GM21619 (cell line): ENCODE results near the gene SH3D19.
"Not testable (repeated sequence)": the region's sequence is repeated elsewhere in the genome, so short reads cannot be mapped to it uniquely, and the experiment has no call there.

Source experiments
- ATAC-seq: cut with Tn5 transposase; IDR thresholded peaks from one replicate; pipeline ENCODE4 v1.9.1; 2021; ENCODE audit not compliant: unreplicated experiment

The SH3D19 gene

DNA sequence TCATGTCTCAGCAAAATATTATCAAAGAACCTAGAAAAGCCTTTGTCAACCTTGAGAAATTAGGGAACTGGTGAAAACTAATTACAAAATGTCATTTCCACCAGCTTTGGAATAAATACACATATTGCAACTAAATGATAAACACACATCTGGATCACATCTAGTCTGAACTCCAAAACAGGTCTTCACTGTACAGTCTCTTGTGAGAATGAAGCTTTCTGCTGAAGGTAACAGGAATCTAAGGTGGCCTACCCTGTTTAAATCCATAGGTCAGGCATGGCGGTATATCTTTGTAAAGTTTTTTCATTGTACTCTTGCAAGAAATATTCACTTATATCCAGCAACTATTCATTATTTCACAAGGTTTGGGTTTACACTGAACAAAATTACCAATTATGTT, 1.7 kb downstream of the SH3D19 start:
- no peak for ATAC-seq

- no peak for ATAC-seq
Measured at GRCh38 chr4:151322570-151322969, 2.8 kb downstream of the SH3D19 start.

DNA sequence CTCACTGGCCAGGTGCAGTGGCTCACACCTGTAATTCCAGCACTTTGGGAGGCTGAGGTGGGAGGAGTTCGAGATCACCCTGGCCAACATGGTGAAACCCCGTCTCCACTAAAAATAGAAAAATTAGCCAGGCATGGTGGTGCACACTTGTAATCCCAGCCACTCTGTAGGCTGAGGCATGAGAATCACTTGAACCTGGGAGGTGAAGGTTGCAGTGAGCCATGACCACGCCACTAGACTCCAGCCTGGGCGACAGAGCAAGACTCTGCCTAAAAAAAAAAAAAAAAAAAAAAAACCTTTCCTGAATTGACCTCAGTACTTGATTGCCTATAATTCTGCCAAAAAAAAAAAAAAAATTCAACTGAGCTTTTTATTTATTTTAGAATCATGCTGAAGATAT, 3.2 kb downstream of the SH3D19 start:
- not testable (repeated sequence) for ATAC-seq

GRCh38 chr4:151321586-151321985, 3.8 kb downstream of the SH3D19 start:
- ATAC-seq: no peak

DNA sequence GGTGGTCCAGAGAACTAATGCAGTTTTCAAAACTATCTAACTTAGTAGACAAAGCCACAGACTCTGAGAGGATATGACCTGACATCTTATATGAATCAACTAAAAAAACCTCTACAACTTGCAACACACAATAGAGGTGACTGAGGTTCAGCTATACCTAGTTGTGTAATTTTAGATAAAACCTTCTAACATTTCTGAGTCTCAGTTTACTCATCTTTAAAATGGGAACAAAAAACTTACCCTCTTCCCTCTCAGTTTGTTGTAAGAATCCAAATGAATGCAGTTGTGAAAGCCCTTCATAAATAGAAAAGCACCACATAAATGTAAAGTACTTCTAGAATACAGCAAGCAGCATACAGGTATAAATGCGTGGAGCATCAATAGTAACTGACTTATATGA, 5.9 kb downstream of the SH3D19 start:
- ATAC-seq: no peak

DNA sequence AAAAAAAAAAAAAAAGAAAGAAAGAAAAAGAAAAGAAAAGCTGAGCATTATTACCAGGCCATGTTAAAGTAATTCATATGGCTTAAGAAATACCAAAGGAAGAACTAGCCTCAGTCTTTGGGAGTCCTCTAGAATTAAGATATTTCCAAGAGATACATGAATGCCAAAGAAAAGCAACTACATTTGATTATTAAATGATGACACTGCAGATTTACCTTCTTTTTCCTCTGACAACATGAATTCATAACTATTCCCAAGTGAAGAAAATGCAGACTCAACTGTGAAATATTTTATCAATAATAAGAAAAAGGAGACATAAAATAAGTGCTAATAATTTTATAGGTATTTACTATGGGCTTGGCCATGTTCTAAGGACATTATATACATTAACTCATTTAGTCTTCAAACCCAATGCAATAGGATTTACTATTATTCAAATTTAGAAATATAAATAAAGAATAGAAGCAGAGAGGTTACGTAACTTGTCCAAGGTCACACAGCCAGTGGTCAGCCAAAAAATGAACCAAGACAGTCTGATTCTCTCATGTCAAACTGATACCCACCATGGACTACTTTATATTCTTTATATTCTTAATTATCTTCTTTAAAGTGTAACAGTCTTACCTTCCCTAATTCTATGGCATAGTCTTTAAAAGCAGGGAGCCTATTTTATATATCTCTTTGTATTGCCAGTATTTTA, 6.9 kb downstream of the SH3D19 start:
- no peak for ATAC-seq

- no peak for ATAC-seq
Measured at GRCh38 chr4:151316645-151317044, 8.8 kb downstream of the SH3D19 start.

- ATAC-seq: no peak
Measured at GRCh38 chr4:151315212-151315886, 10.1 kb downstream of the SH3D19 start.

DNA sequence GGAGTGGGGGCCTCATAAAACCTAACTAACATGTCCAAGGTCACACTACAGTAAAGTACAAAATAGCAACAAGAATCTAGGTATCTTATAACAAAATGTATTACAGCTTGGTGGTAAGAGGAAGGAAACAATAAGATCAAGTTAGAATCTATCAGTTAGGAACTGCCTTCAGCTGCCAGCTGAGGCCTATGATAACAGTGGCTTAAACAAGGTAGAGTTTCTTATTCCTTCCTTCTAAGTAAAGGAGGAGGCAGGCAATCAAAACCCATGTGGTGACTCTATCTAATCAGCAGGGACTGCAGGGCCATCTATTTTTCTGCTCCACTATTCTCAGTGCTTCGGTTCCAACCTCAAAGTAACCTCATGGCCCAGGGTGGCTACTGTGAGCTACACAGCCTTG, 10.9 kb downstream of the SH3D19 start:
- no peak for ATAC-seq

DNA sequence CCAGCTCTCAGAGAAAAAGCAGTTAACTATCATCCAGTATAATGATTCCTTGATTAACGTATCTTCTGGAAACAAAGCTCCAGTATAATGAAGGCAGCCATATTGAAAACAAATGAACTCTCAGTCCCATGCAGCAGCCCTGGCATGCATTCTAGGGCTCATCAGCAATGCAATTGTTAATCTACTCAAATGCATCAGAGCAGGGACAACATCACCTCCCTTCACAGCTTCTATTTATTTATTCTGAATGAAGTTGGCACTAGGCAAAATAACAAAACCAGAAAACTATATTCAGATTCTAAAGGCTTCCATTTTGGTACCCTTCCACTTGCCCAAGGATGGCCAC, 11.4 kb downstream of the SH3D19 start:
- ATAC-seq: no peak

GRCh38 chr4:151313306-151314009, 11.9 kb downstream of the SH3D19 start:
- ATAC-seq: no peak

DNA sequence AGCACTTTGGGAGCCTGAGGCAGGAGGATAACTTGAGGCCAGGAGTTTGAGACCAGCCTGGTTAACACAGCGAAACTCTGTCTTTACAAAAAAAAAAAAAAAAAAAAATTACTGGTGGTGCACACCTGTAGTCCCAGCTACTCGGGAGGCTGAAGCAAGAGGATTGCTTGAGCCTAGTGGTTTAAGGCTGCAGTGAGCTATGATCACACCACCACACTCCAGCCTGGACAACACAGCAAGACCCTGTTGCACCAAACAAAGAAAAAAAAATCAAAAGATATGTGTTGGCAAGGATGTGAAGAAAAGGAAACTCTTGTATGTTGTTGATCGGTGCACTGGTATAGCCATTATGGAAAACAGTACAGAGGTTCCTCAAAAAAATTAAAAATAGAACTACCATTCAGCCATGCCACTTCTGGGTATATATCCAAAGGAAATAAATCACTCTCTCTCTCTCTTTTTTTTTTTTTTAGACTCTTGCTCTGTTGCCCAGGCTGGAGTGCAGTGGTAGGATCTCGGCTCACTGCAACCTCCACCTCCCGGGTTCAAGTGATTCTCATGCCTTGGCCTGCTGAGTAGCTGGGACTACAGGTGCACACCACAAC, 15.2 kb downstream of the SH3D19 start:
- no peak for ATAC-seq

GRCh38 chr4:151304755-151305154, 20.6 kb downstream of the SH3D19 start:
- peak; percentile 93 for ATAC-seq

- ATAC-seq: no peak
Measured at GRCh38 chr4:151304226-151304625, 21.2 kb downstream of the SH3D19 start.

GRCh38 chr4:151302432-151302831, 23.0 kb downstream of the SH3D19 start:
- ATAC-seq: no peak

DNA sequence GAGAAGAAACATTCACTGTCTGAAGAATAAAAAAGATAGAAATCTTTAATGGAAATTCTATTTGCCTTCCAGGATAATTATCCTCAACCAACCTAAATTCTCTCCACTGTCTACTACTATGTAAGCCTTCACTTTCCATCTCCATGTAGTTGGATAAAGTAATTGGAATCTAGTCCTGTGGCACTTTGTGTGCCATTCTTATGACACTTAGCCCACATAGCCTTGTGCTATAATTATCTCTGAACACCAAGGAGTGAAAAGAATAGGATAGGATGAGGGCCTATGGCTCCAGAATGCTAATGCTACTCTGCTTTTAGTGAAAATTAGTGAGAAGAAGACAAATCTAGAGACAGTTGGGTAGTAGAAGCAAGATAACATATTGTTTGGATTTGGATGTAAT, 28.2 kb downstream of the SH3D19 start:
- ATAC-seq: no peak

DNA sequence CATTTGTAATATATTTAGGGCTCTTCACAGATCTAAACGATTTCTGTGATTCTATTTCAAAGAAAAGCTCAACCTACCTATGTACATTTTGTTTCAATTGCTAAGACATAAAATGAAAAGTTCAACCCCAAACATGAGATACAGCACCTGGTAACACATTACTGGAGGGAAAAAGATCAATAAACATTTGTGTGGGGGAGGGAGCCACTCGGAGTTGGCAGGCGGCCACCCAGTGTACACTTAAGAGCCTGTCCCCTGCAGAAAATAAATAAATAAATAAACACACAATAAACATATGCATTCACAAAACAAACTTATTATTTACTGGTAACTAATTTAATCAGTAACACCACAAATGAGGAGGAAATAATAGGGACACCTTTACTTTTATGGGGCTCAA, 29.2 kb downstream of the SH3D19 start:
- ATAC-seq: no peak

DNA sequence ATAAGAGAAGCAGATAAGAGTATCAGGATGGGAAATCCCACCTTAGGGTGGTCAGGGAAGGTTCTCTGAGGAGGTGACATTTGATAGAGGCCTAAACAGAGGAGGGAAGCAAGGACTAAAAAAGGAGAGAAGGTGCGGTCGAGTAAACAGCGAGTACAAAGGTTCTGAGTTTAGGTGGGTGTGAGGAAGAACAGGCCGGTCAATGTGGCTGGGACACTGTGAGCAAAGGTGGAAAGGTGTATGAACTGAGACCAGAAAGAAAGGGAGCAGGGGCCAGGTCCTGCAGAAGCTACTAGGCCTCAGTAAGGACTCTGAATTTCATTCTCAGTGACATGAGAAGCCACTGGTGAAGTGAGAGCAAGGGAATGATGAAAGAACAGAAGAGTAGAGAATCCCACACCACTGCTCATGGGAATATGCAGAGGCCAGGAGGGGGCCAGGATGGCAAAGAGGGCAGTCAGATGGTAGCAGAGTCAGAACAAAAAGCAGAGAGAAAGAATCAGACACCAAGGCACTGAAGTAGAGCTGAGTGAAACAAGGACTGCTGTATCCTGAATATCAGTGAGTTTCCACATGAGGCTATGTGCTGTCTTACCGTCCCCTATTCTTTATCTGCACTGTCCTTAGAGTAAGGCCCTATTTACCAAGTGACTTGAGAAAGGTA, 30.4 kb downstream of the SH3D19 start:
- ATAC-seq: no peak

GRCh38 chr4:151292038-151292437, 33.4 kb downstream of the SH3D19 start:
- no peak for ATAC-seq

DNA sequence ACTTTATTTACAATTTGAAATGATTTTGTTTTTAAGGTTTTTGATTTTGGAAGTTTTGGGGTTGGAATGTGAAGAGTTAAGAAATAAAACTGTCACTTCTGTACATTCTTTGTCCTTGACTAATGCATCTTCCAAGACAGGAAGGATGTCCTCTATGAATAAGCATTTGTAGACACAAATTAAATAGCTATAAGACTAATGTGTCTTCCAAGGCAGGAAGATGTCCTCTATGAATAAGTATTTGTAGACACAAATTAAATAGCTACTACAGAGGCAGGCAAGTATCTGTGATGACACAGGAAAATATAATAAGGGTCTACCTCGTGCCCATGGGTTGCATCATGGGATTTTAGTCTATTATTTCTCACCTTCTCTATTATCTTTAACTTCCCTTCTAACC, 33.9 kb downstream of the SH3D19 start:
- no peak for ATAC-seq

- ATAC-seq: no peak
Measured at GRCh38 chr4:151287409-151287808, 38.0 kb downstream of the SH3D19 start.
